ENCODE measurements around the gene ITLN1.
A peak's percentile ranks its signal among the peaks of the same experiment; 100 is the strongest.

The ITLN1 gene

DNA sequence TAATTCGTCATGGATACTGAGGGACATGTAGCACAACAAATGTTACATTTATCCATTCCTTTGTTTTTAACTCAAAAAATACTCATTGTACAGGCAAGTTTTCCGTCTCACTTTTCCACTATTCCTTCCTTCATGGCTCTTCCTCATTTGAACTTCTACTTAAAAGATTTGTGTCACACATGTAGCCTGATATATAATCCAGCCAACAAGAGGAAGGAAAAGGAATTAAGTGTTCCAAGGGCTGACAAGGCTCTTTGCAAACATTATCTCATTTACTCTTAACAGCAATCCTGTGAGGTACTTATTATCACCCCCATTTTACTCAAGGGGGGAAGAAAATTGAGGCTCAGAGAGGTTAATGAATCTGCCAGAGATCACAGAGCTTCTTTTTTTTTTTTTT, 45.2 kb downstream of the ITLN1 start:
- H3K4me3 ChIP-seq (replicated peaks; ENCODE audit: low read depth, low read length) = no peak overlapping the region
- DNase-seq (ENCODE audit: low read depth) = no peak
- TF ChIP-seq CTCF (IDR thresholded peaks at IDR 0.05; ENCODE audit: low read length, missing control alignments) = no peak

GRCh38 chr1:160838888-160839287, 46.1 kb downstream of the ITLN1 start:
- H3K4me3 ChIP-seq (replicated peaks; ENCODE audit: low read depth, low read length) = no peak overlapping the region
- no peak for TF ChIP-seq CTCF (IDR thresholded peaks at IDR 0.05; ENCODE audit: low read length, missing control alignments)
- DNase-seq (ENCODE audit: low read depth) = no peak

GRCh38 chr1:160837558-160838205, 47.3 kb downstream of the ITLN1 start:
- DNase-seq (ENCODE audit: low read depth) = peak; percentile 6
- H3K4me3 ChIP-seq (replicated peaks; ENCODE audit: low read depth, low read length) = no peak overlapping the region
- no peak for TF ChIP-seq CTCF (IDR thresholded peaks at IDR 0.05; ENCODE audit: low read length, missing control alignments)

DNA sequence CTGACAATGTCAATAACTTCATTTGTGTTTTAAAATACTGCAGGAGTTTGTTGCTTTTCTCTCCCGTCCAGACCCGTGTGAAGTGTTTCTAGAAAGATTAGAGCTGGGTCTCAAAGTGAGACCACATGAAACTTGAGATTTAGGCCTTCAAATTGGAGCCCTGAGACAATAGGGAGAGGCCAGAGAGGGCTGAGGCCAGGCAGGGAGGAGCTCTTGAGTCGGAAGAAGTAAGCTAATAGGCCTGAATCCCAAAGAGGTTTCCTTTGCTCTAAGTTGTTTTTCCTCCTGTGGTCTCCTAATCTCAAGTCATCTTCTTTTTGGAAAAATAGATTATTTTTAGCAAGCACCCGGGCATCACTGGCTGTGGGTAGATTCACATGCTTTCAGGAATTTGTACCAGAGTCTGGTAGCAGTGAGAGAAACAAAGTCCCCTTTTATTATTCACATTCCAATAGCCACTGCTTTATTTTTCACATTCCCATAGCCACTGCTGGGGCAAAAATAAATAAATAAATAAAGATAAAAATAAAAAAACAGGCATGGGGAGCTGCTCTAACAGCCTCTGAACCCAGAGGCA, 47.9 kb downstream of the ITLN1 start:
- no peak overlapping the region for H3K4me3 ChIP-seq (replicated peaks; ENCODE audit: low read depth, low read length)
- no peak for TF ChIP-seq CTCF (IDR thresholded peaks at IDR 0.05; ENCODE audit: low read length, missing control alignments)
- peak; percentile 17 for DNase-seq (ENCODE audit: low read depth)

GRCh38 chr1:160836561-160836960, 48.4 kb downstream of the ITLN1 start:
- H3K4me3 ChIP-seq (replicated peaks; ENCODE audit: low read depth, low read length) = no peak overlapping the region
- no peak for TF ChIP-seq CTCF (IDR thresholded peaks at IDR 0.05; ENCODE audit: low read length, missing control alignments)
- DNase-seq (ENCODE audit: low read depth) = no peak

GRCh38 chr1:160835751-160836150, 49.2 kb downstream of the ITLN1 start:
- TF ChIP-seq CTCF (IDR thresholded peaks at IDR 0.05; ENCODE audit: low read length, missing control alignments) = no peak
- H3K4me3 ChIP-seq (replicated peaks; ENCODE audit: low read depth, low read length) = no peak overlapping the region
- no peak for DNase-seq (ENCODE audit: low read depth)

Data from fibroblast of pulmonary artery (primary cell).